ENCODE results near the gene ARHGEF39.

The ARHGEF39 gene

GRCh38 chr9:35667939-35668338 is 2.9 kb upstream of the ARHGEF39 start:
- Mint-ChIP-seq H3K27ac (no peak overlapping the region), H3K4me1 (peaks cover 47% of the 10 kb centered on the region), H3K4me3 (no peak overlapping the region), H3K27me3 (ENCODE audit: low read depth, poor library complexity) (peaks cover 17% of the 10 kb centered on the region), H3K36me3 (ENCODE audit: low read depth) (peaks cover under 1% of the 10 kb centered on the region), H3K9me3 (no peaks in the 10 kb centered on the region)
- DNase-seq, result no peak
- TF ChIP-seq CTCF (IDR thresholded peaks at IDR 0.05), result no peak

- H3K4me1 Mint-ChIP-seq, result peaks cover 59% of the 10 kb centered on the region
- no peaks in the 10 kb centered on the region for H3K9me3 Mint-ChIP-seq
- peaks cover 13% of the 10 kb centered on the region for H3K36me3 Mint-ChIP-seq (ENCODE audit: low read depth)
- no peak for DNase-seq
- no peak overlapping the region for H3K27ac Mint-ChIP-seq
- peaks cover 10% of the 10 kb centered on the region for H3K27me3 Mint-ChIP-seq (ENCODE audit: low read depth, poor library complexity)
- H3K4me3 Mint-ChIP-seq, result no peak overlapping the region
- TF ChIP-seq CTCF (IDR thresholded peaks at IDR 0.05), result no peak
These were observed 1.6 kb upstream of the ARHGEF39 start for GRCh38 chr9:35666549-35666948.

- Mint-ChIP-seq H3K36me3 (ENCODE audit: low read depth) (peaks cover 14% of the 10 kb centered on the region), H3K27me3 (ENCODE audit: low read depth, poor library complexity) (peaks cover 10% of the 10 kb centered on the region), H3K27ac (no peak overlapping the region), H3K4me1 (peaks cover 60% of the 10 kb centered on the region), H3K9me3 (no peaks in the 10 kb centered on the region), H3K4me3 (peak overlapping the region; percentile 55)
- no peak for DNase-seq
- no peak for TF ChIP-seq CTCF (IDR thresholded peaks at IDR 0.05)
These were observed 1.1 kb upstream of the ARHGEF39 start for GRCh38 chr9:35666045-35666444.

GRCh38 chr9:35665471-35665818 is 450 bp upstream of the ARHGEF39 start:
- peaks cover 10% of the 10 kb centered on the region for H3K27me3 Mint-ChIP-seq (ENCODE audit: low read depth, poor library complexity)
- H3K9me3 Mint-ChIP-seq, result no peaks in the 10 kb centered on the region
- TF ChIP-seq CTCF (IDR thresholded peaks at IDR 0.05), result no peak

GRCh38 chr9:35662437-35662836 is 2.6 kb downstream of the ARHGEF39 start:
- H3K36me3 Mint-ChIP-seq (ENCODE audit: low read depth), result peaks cover 28% of the 10 kb centered on the region
- H3K4me3 Mint-ChIP-seq, result peak overlapping the region; percentile 59
- no peak for TF ChIP-seq CTCF (IDR thresholded peaks at IDR 0.05)
- peaks cover 19% of the 10 kb centered on the region for H3K27me3 Mint-ChIP-seq (ENCODE audit: low read depth, poor library complexity)
- DNase-seq, result no peak
- peak overlapping the region; percentile 91 for H3K27ac Mint-ChIP-seq
- peaks cover 4% of the 10 kb centered on the region for H3K9me3 Mint-ChIP-seq
- H3K4me1 Mint-ChIP-seq, result peaks cover 60% of the 10 kb centered on the region

More at GRCh38 chr9:35665471-35665818, 450 bp upstream of the ARHGEF39 start:
- Mint-ChIP-seq H3K4me1 (peaks cover 63% of the 10 kb centered on the region), H3K36me3 (ENCODE audit: low read depth) (peaks cover 20% of the 10 kb centered on the region), H3K27ac (no peak overlapping the region), H3K4me3 (peak overlapping the region; percentile 81)
- DNase-seq, result no peak

- no peak for DNase-seq
- peaks cover 15% of the 10 kb centered on the region for H3K27me3 Mint-ChIP-seq (ENCODE audit: low read depth, poor library complexity)
- no peak overlapping the region for H3K4me3 Mint-ChIP-seq
- H3K36me3 Mint-ChIP-seq (ENCODE audit: low read depth), result peaks cover 28% of the 10 kb centered on the region
- H3K4me1 Mint-ChIP-seq, result peaks cover 66% of the 10 kb centered on the region
- peaks cover 4% of the 10 kb centered on the region for H3K9me3 Mint-ChIP-seq
- TF ChIP-seq CTCF (IDR thresholded peaks at IDR 0.05), result no peak
- H3K27ac Mint-ChIP-seq, result peak overlapping the region; percentile 91
These were observed 3.1 kb downstream of the ARHGEF39 start for GRCh38 chr9:35661756-35662350.
